Measurements from ENCODE around the gene YJU2. TPM values are rescaled to one million over a fixed set of nuclear protein-coding genes. Genes with fewer than 3 reads are reported as not detected.

Gene YJU2
- total and polyA plus RNA-seq, 2 of the 13 experiments (the other 11 are each of a cell fraction or from before 2014, with no cell fraction given) = 9.3 to 17.9 TPM

GRCh38 chr19:4224470-4224869 is 22.4 kb upstream of the YJU2 start (continued):
- TF ChIP-seq CHD4 (IDR thresholded peaks at IDR 0.05; ENCODE audit: borderline replicate concordance, low read length) (no peak), GATAD1 (CRISPR knock-in tag; IDR thresholded peaks at IDR 0.05) (no peak), ZNF264 (CRISPR knock-in tag; IDR thresholded peaks at IDR 0.05) (no peak), ZFP36 (IDR thresholded peaks at IDR 0.05; ENCODE audit: borderline replicate concordance, low read depth, low read length, partially characterized antibody) (no peak), ZNF256 (CRISPR knock-in tag; conservative IDR thresholded peaks at IDR 0.05) (no peak), REPIN1 (CRISPR knock-in tag; IDR thresholded peaks at IDR 0.05; ENCODE audit: borderline replicate concordance, low read depth) (no peak), ZNF800 (CRISPR knock-in tag; IDR thresholded peaks at IDR 0.05) (no peak), ZNF75D (CRISPR knock-in tag; IDR thresholded peaks at IDR 0.05; ENCODE audit: borderline replicate concordance) (no peak), SIN3B (IDR thresholded peaks at IDR 0.05; ENCODE audit: low read length) (no peak), ZFP90 (CRISPR knock-in tag; IDR thresholded peaks at IDR 0.05; ENCODE audit: borderline replicate concordance) (no peak), ZBTB8A (CRISPR knock-in tag; IDR thresholded peaks at IDR 0.05; ENCODE audit: borderline replicate concordance, low read depth) (no peak), ZNF350 (CRISPR knock-in tag; IDR thresholded peaks at IDR 0.05; ENCODE audit: borderline replicate concordance, low read depth) (no peak), ONECUT2 (CRISPR knock-in tag; IDR thresholded peaks at IDR 0.05) (no peak), ZNF672 (CRISPR knock-in tag; IDR thresholded peaks at IDR 0.05) (no peak), NFYB (CRISPR knock-in tag; IDR thresholded peaks at IDR 0.05) (no peak), CSRNP1 (CRISPR knock-in tag; IDR thresholded peaks at IDR 0.05) (0 out of 2 replicates have a peak, but pooled peaks have one; percentile 29), BORCS8-MEF2B (CRISPR knock-in tag; IDR thresholded peaks at IDR 0.05) (no peak)
- TF ChIP-seq, protein P1, sequence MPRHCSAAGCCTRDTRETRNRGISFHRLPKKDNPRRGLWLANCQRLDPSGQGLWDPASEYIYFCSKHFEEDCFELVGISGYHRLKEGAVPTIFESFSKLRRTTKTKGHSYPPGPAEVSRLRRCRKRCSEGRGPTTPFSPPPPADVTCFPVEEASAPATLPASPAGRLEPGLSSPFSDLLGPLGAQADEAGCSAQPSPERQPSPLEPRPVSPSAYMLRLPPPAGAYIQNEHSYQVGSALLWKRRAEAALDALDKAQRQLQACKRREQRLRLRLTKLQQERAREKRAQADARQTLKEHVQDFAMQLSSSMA (CRISPR knock-in tag; IDR thresholded peaks at IDR 0.05) = no peak
- TF ChIP-seq, protein P2, sequence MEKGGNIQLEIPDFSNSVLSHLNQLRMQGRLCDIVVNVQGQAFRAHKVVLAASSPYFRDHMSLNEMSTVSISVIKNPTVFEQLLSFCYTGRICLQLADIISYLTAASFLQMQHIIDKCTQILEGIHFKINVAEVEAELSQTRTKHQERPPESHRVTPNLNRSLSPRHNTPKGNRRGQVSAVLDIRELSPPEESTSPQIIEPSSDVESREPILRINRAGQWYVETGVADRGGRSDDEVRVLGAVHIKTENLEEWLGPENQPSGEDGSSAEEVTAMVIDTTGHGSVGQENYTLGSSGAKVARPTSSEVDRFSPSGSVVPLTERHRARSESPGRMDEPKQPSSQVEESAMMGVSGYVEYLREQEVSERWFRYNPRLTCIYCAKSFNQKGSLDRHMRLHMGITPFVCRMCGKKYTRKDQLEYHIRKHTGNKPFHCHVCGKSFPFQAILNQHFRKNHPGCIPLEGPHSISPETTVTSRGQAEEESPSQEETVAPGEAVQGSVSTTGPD (CRISPR knock-in tag; IDR thresholded peaks at IDR 0.05) = no peak
- TF ChIP-seq, protein P3, sequence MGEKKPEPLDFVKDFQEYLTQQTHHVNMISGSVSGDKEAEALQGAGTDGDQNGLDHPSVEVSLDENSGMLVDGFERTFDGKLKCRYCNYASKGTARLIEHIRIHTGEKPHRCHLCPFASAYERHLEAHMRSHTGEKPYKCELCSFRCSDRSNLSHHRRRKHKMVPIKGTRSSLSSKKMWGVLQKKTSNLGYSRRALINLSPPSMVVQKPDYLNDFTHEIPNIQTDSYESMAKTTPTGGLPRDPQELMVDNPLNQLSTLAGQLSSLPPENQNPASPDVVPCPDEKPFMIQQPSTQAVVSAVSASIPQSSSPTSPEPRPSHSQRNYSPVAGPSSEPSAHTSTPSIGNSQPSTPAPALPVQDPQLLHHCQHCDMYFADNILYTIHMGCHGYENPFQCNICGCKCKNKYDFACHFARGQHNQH (CRISPR knock-in tag; IDR thresholded peaks at IDR 0.05) = no peak
- TF ChIP-seq, protein P4, sequence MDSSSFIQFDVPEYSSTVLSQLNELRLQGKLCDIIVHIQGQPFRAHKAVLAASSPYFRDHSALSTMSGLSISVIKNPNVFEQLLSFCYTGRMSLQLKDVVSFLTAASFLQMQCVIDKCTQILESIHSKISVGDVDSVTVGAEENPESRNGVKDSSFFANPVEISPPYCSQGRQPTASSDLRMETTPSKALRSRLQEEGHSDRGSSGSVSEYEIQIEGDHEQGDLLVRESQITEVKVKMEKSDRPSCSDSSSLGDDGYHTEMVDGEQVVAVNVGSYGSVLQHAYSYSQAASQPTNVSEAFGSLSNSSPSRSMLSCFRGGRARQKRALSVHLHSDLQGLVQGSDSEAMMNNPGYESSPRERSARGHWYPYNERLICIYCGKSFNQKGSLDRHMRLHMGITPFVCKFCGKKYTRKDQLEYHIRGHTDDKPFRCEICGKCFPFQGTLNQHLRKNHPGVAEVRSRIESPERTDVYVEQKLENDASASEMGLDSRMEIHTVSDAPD (CRISPR knock-in tag; IDR thresholded peaks at IDR 0.05) = no peak
